SK-N-MC (cell line): Measurements from ENCODE around the gene KRTAP19-7.

ENCODE experiments used
- EZH2 ChIP-seq: fragments of 200-600 bp; sonication (generic); IDR thresholded peaks from one replicate; pipeline ENCODE4 v1.6.1; 2017; ENCODE audit warnings: antibody characterized with exemption
- POLR2AphosphoS5 ChIP-seq: IDR thresholded peaks from 2 replicates; pipeline ENCODE4 v1.6.1; 2012; ENCODE audit warnings: mild to moderate bottlenecking, low read depth, low read length, borderline replicate concordance

GRCh38 chr21:30567617-30568016 lies 6.5 kb upstream of the KRTAP19-7 start:
- TF ChIP-seq EZH2 (no peak), POLR2AphosphoS5 (no peak)
